ENCODE results near the gene TMC1. TPM values are rescaled to one million over a fixed set of nuclear protein-coding genes. Genes with fewer than 3 reads are reported as not detected.

The TMC1 gene
- total and polyA plus RNA-seq, 10 of the 15 experiments (the other 5 are each of a cell fraction or from before 2014, with no cell fraction given): 0.06 to 0.94 (median 0.40) TPM; not detected in 1

DNA sequence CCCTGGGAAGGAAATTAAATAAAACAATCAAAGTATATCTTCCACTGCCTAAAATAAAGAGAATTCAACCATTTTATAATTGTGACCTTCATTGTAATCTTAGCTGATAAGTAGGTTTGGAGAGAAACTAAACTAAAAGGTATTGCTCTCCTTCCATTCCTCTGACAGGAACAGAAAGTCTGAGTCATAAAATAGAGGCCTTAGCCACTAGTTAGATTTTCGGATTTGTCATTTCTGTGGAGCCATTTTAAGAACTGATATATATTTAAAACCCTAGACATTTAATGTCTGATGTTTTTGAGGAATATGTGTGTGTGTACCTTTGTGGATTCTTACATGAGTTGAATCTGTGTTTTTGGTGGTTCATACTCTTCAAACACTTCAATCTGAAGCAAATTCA lies 11.8 kb upstream of the TMC1 start (continued):
- TF ChIP-seq, protein P1, sequence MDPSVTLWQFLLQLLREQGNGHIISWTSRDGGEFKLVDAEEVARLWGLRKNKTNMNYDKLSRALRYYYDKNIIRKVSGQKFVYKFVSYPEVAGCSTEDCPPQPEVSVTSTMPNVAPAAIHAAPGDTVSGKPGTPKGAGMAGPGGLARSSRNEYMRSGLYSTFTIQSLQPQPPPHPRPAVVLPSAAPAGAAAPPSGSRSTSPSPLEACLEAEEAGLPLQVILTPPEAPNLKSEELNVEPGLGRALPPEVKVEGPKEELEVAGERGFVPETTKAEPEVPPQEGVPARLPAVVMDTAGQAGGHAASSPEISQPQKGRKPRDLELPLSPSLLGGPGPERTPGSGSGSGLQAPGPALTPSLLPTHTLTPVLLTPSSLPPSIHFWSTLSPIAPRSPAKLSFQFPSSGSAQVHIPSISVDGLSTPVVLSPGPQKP (IDR thresholded peaks at IDR 0.05; ENCODE audit: low read depth, low read length): no peak
- TF ChIP-seq SMARCA5 (IDR thresholded peaks at IDR 0.05): peak; percentile 14; the same call in 1 of the 2 replicates
- TF ChIP-seq IKZF2 (IDR thresholded peaks at IDR 0.05): peak; percentile 48 to 55; a peak in 2 of 4 replicates
- 0 out of 2 replicates have a peak, but pooled peaks have one; percentile 17 for TF ChIP-seq GABPA (IDR thresholded peaks at IDR 0.05; ENCODE audit: low read depth)
- TF ChIP-seq HCFC1 (IDR thresholded peaks at IDR 0.05; ENCODE audit: low read length): no peak
- peak; percentile 90 for TF ChIP-seq NFIC (IDR thresholded peaks at IDR 0.05; ENCODE audit: low read depth, low read length)
- TF ChIP-seq HDAC6 (IDR thresholded peaks at IDR 0.05; ENCODE audit: unreplicated experiment): no peak
- TF ChIP-seq NBN (IDR thresholded peaks at IDR 0.05): no peak
- TF ChIP-seq SMAD1 (IDR thresholded peaks at IDR 0.05; ENCODE audit: low read depth, partially characterized antibody): no peak
- 0 out of 2 replicates have a peak, but pooled peaks have one; percentile 30 for TF ChIP-seq TCF7 (IDR thresholded peaks at IDR 0.05; ENCODE audit: borderline replicate concordance)
- 0 out of 2 replicates have a peak, but pooled peaks have one; percentile 55 for TF ChIP-seq ZBED1 (IDR thresholded peaks at IDR 0.05; ENCODE audit: borderline replicate concordance)
- peak in 1 of 2 experiments; percentile 53; a peak in 1 of 4 replicates for TF ChIP-seq ETV6 (conservative IDR thresholded peaks at IDR 0.05 in 1 of 2, IDR thresholded peaks at IDR 0.05 in 1 of 2; ENCODE audit: borderline replicate concordance in 1 of 2, low read depth in 1 of 2)
- peak; percentile 56; the same call in 1 of the 2 replicates for TF ChIP-seq DPF2 (IDR thresholded peaks at IDR 0.05)
- no peak for TF ChIP-seq TBL1XR1 (IDR thresholded peaks at IDR 0.05; ENCODE audit: low read depth, low read length)
- TF ChIP-seq IRF4 (IDR thresholded peaks at IDR 0.05; ENCODE audit: low read depth, low read length): peak; percentile 46; the same call in 1 of the 2 replicates
- TF ChIP-seq ZZZ3 (IDR thresholded peaks at IDR 0.05; ENCODE audit: control insufficient read depth, insufficient read length, low read depth): no peak
- TF ChIP-seq ZNF622 (IDR thresholded peaks at IDR 0.05): no peak
- TF ChIP-seq JUNB (IDR thresholded peaks at IDR 0.05): peak; percentile 94
- TF ChIP-seq BCL3 (IDR thresholded peaks at IDR 0.05; ENCODE audit: borderline replicate concordance, insufficient read depth, low read depth, low read length, poor library complexity, severe bottlenecking): no peak
- TF ChIP-seq NR2C1 (IDR thresholded peaks at IDR 0.05): no peak
- TF ChIP-seq, protein P2, sequence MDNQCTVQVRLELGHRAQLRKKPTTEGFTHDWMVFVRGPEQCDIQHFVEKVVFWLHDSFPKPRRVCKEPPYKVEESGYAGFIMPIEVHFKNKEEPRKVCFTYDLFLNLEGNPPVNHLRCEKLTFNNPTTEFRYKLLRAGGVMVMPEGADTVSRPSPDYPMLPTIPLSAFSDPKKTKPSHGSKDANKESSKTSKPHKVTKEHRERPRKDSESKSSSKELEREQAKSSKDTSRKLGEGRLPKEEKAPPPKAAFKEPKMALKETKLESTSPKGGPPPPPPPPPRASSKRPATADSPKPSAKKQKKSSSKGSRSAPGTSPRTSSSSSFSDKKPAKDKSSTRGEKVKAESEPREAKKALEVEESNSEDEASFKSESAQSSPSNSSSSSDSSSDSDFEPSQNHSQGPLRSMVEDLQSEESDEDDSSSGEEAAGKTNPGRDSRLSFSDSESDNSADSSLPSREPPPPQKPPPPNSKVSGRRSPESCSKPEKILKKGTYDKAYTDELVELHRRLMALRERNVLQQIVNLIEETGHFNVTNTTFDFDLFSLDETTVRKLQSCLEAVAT (IDR thresholded peaks at IDR 0.05): no peak
- TF ChIP-seq EP300 (IDR thresholded peaks at IDR 0.05; ENCODE audit: borderline replicate concordance in 1 of 2, control insufficient read depth in 1 of 2, low read depth in 2 of 2, low read length in 2 of 2): peak in 1 of 2 experiments; percentile 45; a peak in 1 of 4 replicates
- TF ChIP-seq MTA2 (IDR thresholded peaks at IDR 0.05; ENCODE audit: low read depth): peak; percentile 55; the same call in 1 of the 2 replicates
- TF ChIP-seq SUPT20H (IDR thresholded peaks at IDR 0.05; ENCODE audit: borderline replicate concordance, control insufficient read depth, low read depth, low read length): no peak
- TF ChIP-seq STAT1 (conservative IDR thresholded peaks at IDR 0.05): no peak
- peak; percentile 62; the same call in 1 of the 2 replicates for TF ChIP-seq RELB (IDR thresholded peaks at IDR 0.05; ENCODE audit: low read depth)
- no peak for TF ChIP-seq ZNF217 (IDR thresholded peaks at IDR 0.05)
- 0 out of 2 replicates have a peak, but pooled peaks have one; percentile 18 for TF ChIP-seq IKZF1 (conservative IDR thresholded peaks at IDR 0.05)

All from GM12878 (cell line).